Measurements from ENCODE around the gene MYH14.

Gene MYH14

GRCh38 chr19:50261446-50261970, 58.1 kb downstream of the MYH14 start:
- no peak for DNase-seq (ENCODE audit: low read depth)

GRCh38 chr19:50263176-50263575, 59.8 kb downstream of the MYH14 start:
- no peak for DNase-seq (ENCODE audit: low read depth)

- DNase-seq (ENCODE audit: low read depth) = no peak
These were observed 61.2 kb downstream of the MYH14 start for GRCh38 chr19:50264483-50265186.

GRCh38 chr19:50266041-50266440, 62.6 kb downstream of the MYH14 start:
- DNase-seq (ENCODE audit: low read depth) = no peak

GRCh38 chr19:50266896-50267295, 63.5 kb downstream of the MYH14 start:
- no peak for DNase-seq (ENCODE audit: low read depth)

GRCh38 chr19:50268041-50268440, 64.6 kb downstream of the MYH14 start:
- no peak for DNase-seq (ENCODE audit: low read depth)

- DNase-seq (ENCODE audit: low read depth) = no peak
These were observed 65.1 kb downstream of the MYH14 start for GRCh38 chr19:50268501-50268900.

- DNase-seq (ENCODE audit: low read depth) = no peak
These were observed 66.2 kb downstream of the MYH14 start for GRCh38 chr19:50269653-50270052.

- DNase-seq (ENCODE audit: low read depth) = no peak
These were observed 69.0 kb downstream of the MYH14 start for GRCh38 chr19:50272263-50272897.

GRCh38 chr19:50273821-50274220, 70.4 kb downstream of the MYH14 start:
- DNase-seq (ENCODE audit: low read depth) = no peak

GRCh38 chr19:50275577-50276368, 72.4 kb downstream of the MYH14 start:
- DNase-seq (ENCODE audit: low read depth) = no peak

GRCh38 chr19:50276370-50277063, 73.1 kb downstream of the MYH14 start:
- DNase-seq (ENCODE audit: low read depth) = no peak

- DNase-seq (ENCODE audit: low read depth) = no peak
These were observed 74.7 kb downstream of the MYH14 start for GRCh38 chr19:50277966-50278580.

- no peak for DNase-seq (ENCODE audit: low read depth)
These were observed 76.7 kb downstream of the MYH14 start for GRCh38 chr19:50280074-50280473.

- no peak for DNase-seq (ENCODE audit: low read depth)
These were observed 77.6 kb downstream of the MYH14 start for GRCh38 chr19:50280983-50281382.

GRCh38 chr19:50281491-50281890, 78.1 kb downstream of the MYH14 start:
- DNase-seq (ENCODE audit: low read depth) = no peak

GRCh38 chr19:50285833-50286232, 82.4 kb downstream of the MYH14 start:
- DNase-seq (ENCODE audit: low read depth) = no peak

- DNase-seq (ENCODE audit: low read depth) = no peak
These were observed 83.0 kb downstream of the MYH14 start for GRCh38 chr19:50286443-50286842.

- no peak for DNase-seq (ENCODE audit: low read depth)
These were observed 83.9 kb downstream of the MYH14 start for GRCh38 chr19:50287331-50287730.

- no peak for DNase-seq (ENCODE audit: low read depth)
These were observed 85.5 kb downstream of the MYH14 start for GRCh38 chr19:50288954-50289353.

GRCh38 chr19:50290011-50290410, 86.6 kb downstream of the MYH14 start:
- DNase-seq (ENCODE audit: low read depth) = no peak

GRCh38 chr19:50290775-50291174, 87.4 kb downstream of the MYH14 start:
- no peak for DNase-seq (ENCODE audit: low read depth)

All from stimulated activated CD8-positive, alpha-beta memory T cell treated with anti-CD3 and anti-CD28 coated beads, Interleukin-7, amount 100 ng/mL, for 24 hours (primary cell).